HepG2 (cell line): Measurements from ENCODE around the gene DUSP7. TPM values are rescaled to one million over a fixed set of nuclear protein-coding genes. Genes with fewer than 3 reads are reported as not detected.

Experiments
- ATAC-seq: fragments of 200-7000 bp; cut with Tn5 transposase; 3 replicates; pipeline ENCODE4 v1.9.1; 2020; ENCODE audit warnings: mild to moderate bottlenecking, moderate library complexity
- BruUV-seq: library from RNA; stranded (reverse); fragments of 400-500 nt; replicated peaks from 2 replicates; lab custom pipeline; 2021; lab: Mats Ljungman, UMichigan
- CTCF ChIA-PET: fragments of 300-600 bp; formaldehyde crosslinking; extraction: SDS; loops from one replicate; lab custom pipeline; 2021; ENCODE audit warnings: low total read pairs, inconsistent platforms, low intra/inter-chr PET ratio; lab: Yijun Ruan, JAX
- POLR2A ChIA-PET: fragments of 350-600 bp; sonication (Branson Sonifier 250); formaldehyde crosslinking; loops from one replicate; lab custom pipeline; 2020; ENCODE audit warnings: antibody characterized with exemption, inconsistent platforms; lab: Yijun Ruan, JAX
- DNase-seq: peaks from one replicate; pipeline ENCODE4 v3.0.0-alpha.2; 2015; ENCODE audit warnings: low spot score
- FAIRE-seq: peaks from 3 replicates; lab custom pipeline; 2011; peaks lifted over from hg19 to GRCh38; lab: Jason Lieb, UNC
- H2AFZ ChIP-seq: one replicate; pipeline ENCODE4 v1.6.1; 2011; ENCODE audit warnings: low read length, inconsistent platforms
- H3K27ac ChIP-seq: fragments of 300-600 bp; 3 replicates; pipeline ENCODE4 v1.8.0; 2011; ENCODE audit warnings: mixed run types, mild to moderate bottlenecking, mixed read lengths, low read length, inconsistent platforms; ENCODE audit not compliant: insufficient read depth; ENCODE audit errors: extremely low read length
- H3K27me3 ChIP-seq, 2 experiments: fragments of 200-600 bp in 1 of 2; 2 replicates in 1 of 2; 3 replicates in 1 of 2; pipeline versions ENCODE4 v1.6.0 to v1.8.0; 2011; ENCODE audit warnings: low read length in 2 of 2, mild to moderate bottlenecking in 2 of 2, moderate library complexity in 2 of 2, inconsistent platforms in 1 of 2; ENCODE audit not compliant: insufficient read depth in 2 of 2, control insufficient read depth in 1 of 2
- H3K36me3 ChIP-seq, 2 experiments: fragments of 200-600 bp in 1 of 2; replicated peaks in 1 of 2; 2 replicates in 1 of 2; 3 replicates in 1 of 2; pipeline versions ENCODE4 v1.5.1 to v1.8.0; 2011; ENCODE audit warnings: low read length in 2 of 2, inconsistent platforms in 1 of 2; ENCODE audit not compliant: insufficient read depth in 2 of 2, control insufficient read depth in 1 of 2
- H3K4me1 ChIP-seq: 2 replicates; pipeline ENCODE4 v1.5.1; 2012; ENCODE audit warnings: low read length, inconsistent platforms; ENCODE audit not compliant: insufficient read depth
- H3K4me2 ChIP-seq: 2 replicates; pipeline ENCODE4 v1.6.0; 2011; ENCODE audit warnings: low read depth, low read length, inconsistent platforms
- H3K4me3 ChIP-seq, 3 experiments: fragments of 200-600 bp in 1 of 3; sonication (generic), shearing (Covaris generic) in 1 of 3; replicated peaks in 1 of 3; 2 replicates each; pipeline ENCODE4 v1.5.1; 2011 to 2016; ENCODE audit warnings: low read length in 3 of 3, inconsistent platforms in 2 of 3, low read depth in 2 of 3, mild to moderate bottlenecking in 2 of 3, control low read depth in 1 of 3, mixed read lengths in 1 of 3; ENCODE audit not compliant: insufficient read depth in 1 of 3
- H3K79me2 ChIP-seq: one replicate; pipeline ENCODE4 v1.6.1; 2011; ENCODE audit warnings: low read length, inconsistent platforms; ENCODE audit not compliant: insufficient read depth
- H3K9ac ChIP-seq: 2 replicates; pipeline ENCODE4 v1.6.0; 2011; ENCODE audit warnings: mild to moderate bottlenecking, low read depth, low read length, inconsistent platforms; ENCODE audit not compliant: insufficient read depth
- H3K9me3 ChIP-seq: 2 replicates; pipeline ENCODE4 v1.5.1; 2012; ENCODE audit warnings: mild to moderate bottlenecking, low read length
- H4K20me1 ChIP-seq: 2 replicates; pipeline ENCODE4 v1.6.0; 2011; ENCODE audit warnings: inconsistent platforms, mild to moderate bottlenecking, low read length, moderate library complexity; ENCODE audit not compliant: insufficient read depth
- ATRX ChIP-seq: sonication (generic); formaldehyde crosslinking; IDR thresholded peaks from 2 replicates; pipeline ENCODE4 v1.4.0; 2020; ENCODE audit warnings: missing genetic modification reagents, borderline replicate concordance
- NFKB2 ChIP-seq: sonication (generic); formaldehyde crosslinking; IDR thresholded peaks from 2 replicates; pipeline ENCODE4 v1.4.0; 2020; ENCODE audit warnings: missing genetic modification reagents, borderline replicate concordance
- SALL2 ChIP-seq: sonication (generic); formaldehyde crosslinking; IDR thresholded peaks from 2 replicates; pipeline ENCODE4 v1.8.1; 2023; ENCODE audit warnings: mild to moderate bottlenecking, missing genetic modification reagents, inconsistent platforms
- STAG1 ChIP-seq: sonication (generic); formaldehyde crosslinking; IDR thresholded peaks from 2 replicates; pipeline ENCODE4 v1.4.0; 2020; ENCODE audit warnings: missing genetic modification reagents
- TP53 ChIP-seq: sonication (generic); formaldehyde crosslinking; conservative IDR thresholded peaks from 2 replicates; pipeline ENCODE4 v1.4.0; 2020; ENCODE audit warnings: missing genetic modification reagents
- ZNF446 ChIP-seq: sonication (generic); formaldehyde crosslinking; IDR thresholded peaks from 2 replicates; pipeline ENCODE4 v1.5.0; 2020; ENCODE audit warnings: mild to moderate bottlenecking, missing genetic modification reagents
- ZNF878 ChIP-seq: sonication (generic); formaldehyde crosslinking; IDR thresholded peaks from 2 replicates; pipeline ENCODE4 v1.8.1; 2023; ENCODE audit warnings: mild to moderate bottlenecking, missing genetic modification reagents, moderate library complexity
- ZSCAN12 ChIP-seq: sonication (generic); formaldehyde crosslinking; IDR thresholded peaks from 2 replicates; pipeline ENCODE4 v1.9.0; 2021; ENCODE audit warnings: mild to moderate bottlenecking, missing genetic modification reagents
- WGBS: methylation state at CpG from one replicate; pipeline ENCODE4 v1.1.6; 2017; ENCODE audit warnings: low lambda C conversion rate; 5-methylcytosine and 5-hydroxymethylcytosine counted together
- in situ Hi-C: cut with HindIII; loops from 2 replicates; pipeline ENCODE4 v1.10.0; 2017; ENCODE audit warnings: low pct_unique_long_range_greater_than_20kb; ENCODE audit not compliant: extremely low pct_ligation_motif_present
- intact Hi-C: fragments of 100-400 bp; cut with micrococcal nuclease; formaldehyde crosslinking; loops from one replicate; pipeline ENCODE4 v1.10.0; 2022; ENCODE audit not compliant: unreplicated experiment
- polyA plus RNA-seq, 8 experiments: library from polyadenylated mRNA; depleted of rRNA in 3 of 8; stranded (reverse) in 7 of 8; unstranded in 1 of 8; fragments of >200 nt; fragmentation: Illumina TruSeq in 4 of 8; extraction: Trizol in 4 of 8; gene quantifications; 2 replicates each; pipeline versions ENCODE4 v1.2.1 to v1.2.3, GENCODE V29; 2011 to 2016; ENCODE audit warnings: low read depth in 4 of 8, missing spikeins in 1 of 8, mixed read lengths in 1 of 8; ENCODE audit not compliant: insufficient read depth in 1 of 8
- total RNA-seq, 5 experiments: library from RNA; depleted of rRNA; stranded (reverse); fragments of >200 nt; fragmentation: Illumina TruSeq; extraction: Trizol; gene quantifications; 2 replicates each; pipeline ENCODE4 v1.2.3, GENCODE V29; 2016; ENCODE audit warnings: low read depth in 1 of 5
- TF ChIP-seq, protein P1 (sequence below): IDR thresholded peaks from 2 replicates; pipeline ENCODE4 v1.6.1; 2016
- TF ChIP-seq, protein P2 (sequence below): sonication (generic); formaldehyde crosslinking; IDR thresholded peaks from 2 replicates; pipeline ENCODE4 v1.8.0; 2022; ENCODE audit warnings: mild to moderate bottlenecking, missing genetic modification reagents
- TF ChIP-seq, protein P3 (sequence below): sonication (generic); formaldehyde crosslinking; IDR thresholded peaks from 2 replicates; pipeline ENCODE4 v1.9.0; 2021; ENCODE audit warnings: missing genetic modification reagents, borderline replicate concordance

DUSP7 gene
- total and polyA plus RNA-seq, 2 of the 13 experiments (the other 11 are each of a cell fraction or from before 2014, with no cell fraction given), result 6.6 to 8.8 TPM

DNA sequence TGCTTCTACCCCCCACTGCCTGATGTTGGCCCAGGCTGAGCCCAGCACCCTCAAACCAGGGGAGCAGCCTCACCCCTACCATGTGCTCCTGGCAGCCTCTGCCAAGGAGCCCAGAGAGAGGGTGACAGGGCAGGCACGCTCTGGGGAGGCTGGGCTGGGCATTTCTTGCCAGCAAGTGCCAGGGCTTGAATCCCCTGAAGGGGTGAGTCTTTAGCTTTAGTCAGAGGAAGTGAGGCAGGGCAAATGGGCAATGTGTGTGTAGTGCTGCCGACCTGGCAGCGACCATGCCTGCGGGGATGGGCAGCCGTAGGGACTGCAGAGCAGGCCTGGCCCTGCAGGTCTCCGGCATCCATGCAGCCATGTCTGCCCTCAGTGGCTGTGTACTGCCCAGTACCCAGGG, 18.1 kb downstream of the DUSP7 start:
- POLR2A ChIA-PET, result interaction anchor here (1.4 to 4.3 kb wide), 3 partner anchors 14 to 42 kb away, joined by 3 to 20 read pairs (median 4); partner anchors contain the start of gene RPL29
- whole genome bisulfite sequencing, result 100% methylated on average over 1 of the region's 6 CpGs
- no peak overlapping the region for H3K4me3 ChIP-seq
- H3K36me3 ChIP-seq, result no peaks in the 10 kb centered on the region
- H2AFZ ChIP-seq, result no peak overlapping the region
- DNase-seq (no peak), ATAC-seq (no peak)
- H3K27me3 ChIP-seq, result no peaks in the 10 kb centered on the region
- no peaks in the 10 kb centered on the region for H3K9me3 ChIP-seq
- H3K9ac ChIP-seq, result no peak overlapping the region
- no TSS peak for BruUV-seq
- H3K27ac ChIP-seq, result no peak overlapping the region
- no peak for TF ChIP-seq ZNF446 (CRISPR knock-in tag)
- TF ChIP-seq, protein P1, sequence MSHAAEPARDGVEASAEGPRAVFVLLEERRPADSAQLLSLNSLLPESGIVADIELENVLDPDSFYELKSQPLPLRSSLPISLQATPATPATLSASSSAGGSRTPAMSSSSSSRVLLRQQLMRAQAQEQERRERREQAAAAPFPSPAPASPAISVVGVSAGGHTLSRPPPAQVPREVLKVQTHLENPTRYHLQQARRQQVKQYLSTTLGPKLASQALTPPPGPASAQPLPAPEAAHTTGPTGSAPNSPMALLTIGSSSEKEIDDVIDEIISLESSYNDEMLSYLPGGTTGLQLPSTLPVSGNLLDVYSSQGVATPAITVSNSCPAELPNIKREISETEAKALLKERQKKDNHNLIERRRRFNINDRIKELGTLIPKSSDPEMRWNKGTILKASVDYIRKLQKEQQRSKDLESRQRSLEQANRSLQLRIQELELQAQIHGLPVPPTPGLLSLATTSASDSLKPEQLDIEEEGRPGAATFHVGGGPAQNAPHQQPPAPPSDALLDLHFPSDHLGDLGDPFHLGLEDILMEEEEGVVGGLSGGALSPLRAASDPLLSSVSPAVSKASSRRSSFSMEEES (CRISPR knock-in tag), result no peak
- TF ChIP-seq ZSCAN12 (CRISPR knock-in tag), result no peak
- TF ChIP-seq, protein P2, sequence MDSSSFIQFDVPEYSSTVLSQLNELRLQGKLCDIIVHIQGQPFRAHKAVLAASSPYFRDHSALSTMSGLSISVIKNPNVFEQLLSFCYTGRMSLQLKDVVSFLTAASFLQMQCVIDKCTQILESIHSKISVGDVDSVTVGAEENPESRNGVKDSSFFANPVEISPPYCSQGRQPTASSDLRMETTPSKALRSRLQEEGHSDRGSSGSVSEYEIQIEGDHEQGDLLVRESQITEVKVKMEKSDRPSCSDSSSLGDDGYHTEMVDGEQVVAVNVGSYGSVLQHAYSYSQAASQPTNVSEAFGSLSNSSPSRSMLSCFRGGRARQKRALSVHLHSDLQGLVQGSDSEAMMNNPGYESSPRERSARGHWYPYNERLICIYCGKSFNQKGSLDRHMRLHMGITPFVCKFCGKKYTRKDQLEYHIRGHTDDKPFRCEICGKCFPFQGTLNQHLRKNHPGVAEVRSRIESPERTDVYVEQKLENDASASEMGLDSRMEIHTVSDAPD (CRISPR knock-in tag), result no peak
- TF ChIP-seq SALL2, result no peak
- TF ChIP-seq NFKB2 (CRISPR knock-in tag), result no peak
- no peak for TF ChIP-seq ZNF878
- TF ChIP-seq ATRX, result no peak
- no peak for TF ChIP-seq TP53
- TF ChIP-seq, protein P3, sequence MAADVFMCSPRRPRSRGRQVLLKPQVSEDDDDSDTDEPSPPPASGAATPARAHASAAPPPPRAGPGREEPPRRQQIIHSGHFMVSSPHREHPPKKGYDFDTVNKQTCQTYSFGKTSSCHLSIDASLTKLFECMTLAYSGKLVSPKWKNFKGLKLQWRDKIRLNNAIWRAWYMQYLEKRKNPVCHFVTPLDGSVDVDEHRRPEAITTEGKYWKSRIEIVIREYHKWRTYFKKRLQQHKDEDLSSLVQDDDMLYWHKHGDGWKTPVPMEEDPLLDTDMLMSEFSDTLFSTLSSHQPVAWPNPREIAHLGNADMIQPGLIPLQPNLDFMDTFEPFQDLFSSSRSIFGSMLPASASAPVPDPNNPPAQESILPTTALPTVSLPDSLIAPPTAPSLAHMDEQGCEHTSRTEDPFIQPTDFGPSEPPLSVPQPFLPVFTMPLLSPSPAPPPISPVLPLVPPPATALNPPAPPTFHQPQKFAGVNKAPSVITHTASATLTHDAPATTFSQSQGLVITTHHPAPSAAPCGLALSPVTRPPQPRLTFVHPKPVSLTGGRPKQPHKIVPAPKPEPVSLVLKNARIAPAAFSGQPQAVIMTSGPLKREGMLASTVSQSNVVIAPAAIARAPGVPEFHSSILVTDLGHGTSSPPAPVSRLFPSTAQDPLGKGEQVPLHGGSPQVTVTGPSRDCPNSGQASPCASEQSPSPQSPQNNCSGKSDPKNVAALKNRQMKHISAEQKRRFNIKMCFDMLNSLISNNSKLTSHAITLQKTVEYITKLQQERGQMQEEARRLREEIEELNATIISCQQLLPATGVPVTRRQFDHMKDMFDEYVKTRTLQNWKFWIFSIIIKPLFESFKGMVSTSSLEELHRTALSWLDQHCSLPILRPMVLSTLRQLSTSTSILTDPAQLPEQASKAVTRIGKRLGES (CRISPR knock-in tag), result no peak
- no peak for TF ChIP-seq STAG1
- TF ChIP-seq, all 625 proteins: peak for 0
- in situ Hi-C loops, result no loop called here
- Histone ChIP-seq H3K4me2 (no peak overlapping the region), H3K4me1 (peaks cover 79% of the 10 kb centered on the region), H4K20me1 (no peaks in the 10 kb centered on the region), H3K79me2 (no peaks in the 10 kb centered on the region)
- CTCF ChIA-PET, result no interaction called here
- intact Hi-C loops, result no loop called here
- FAIRE-seq, result no peak
